ENCODE results near the gene CLDN14.

CLDN14 gene

GRCh38 chr21:36419241-36419640, 60.7 kb downstream of the CLDN14 start:
- no peak overlapping the region for H3K4me3 ChIP-seq (ENCODE audit: low read depth, low read length)
- no peak for DNase-seq (ENCODE audit: low read depth)

DNA sequence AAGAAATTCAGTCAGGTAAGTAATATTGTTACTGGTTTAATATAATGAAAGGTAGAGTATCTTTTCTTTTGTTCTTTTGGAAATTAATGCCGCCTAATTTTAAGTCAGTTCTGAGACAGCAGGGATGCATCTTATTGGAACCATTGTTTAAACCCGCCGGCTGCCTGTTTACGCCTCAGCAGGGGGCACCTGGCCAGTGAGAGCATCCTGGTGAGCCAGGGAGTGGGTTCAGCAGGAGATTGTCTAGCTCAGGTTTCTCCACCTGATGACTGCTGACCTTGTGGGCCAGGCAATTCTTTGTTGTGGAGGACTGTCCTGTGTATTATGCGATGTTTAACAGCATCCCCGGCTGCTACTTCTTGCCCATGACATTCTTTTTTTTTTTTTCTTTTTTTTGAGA, 64.5 kb downstream of the CLDN14 start:
- H3K4me3 ChIP-seq (ENCODE audit: low read depth, low read length): no peak overlapping the region
- DNase-seq (ENCODE audit: low read depth): no peak

DNA sequence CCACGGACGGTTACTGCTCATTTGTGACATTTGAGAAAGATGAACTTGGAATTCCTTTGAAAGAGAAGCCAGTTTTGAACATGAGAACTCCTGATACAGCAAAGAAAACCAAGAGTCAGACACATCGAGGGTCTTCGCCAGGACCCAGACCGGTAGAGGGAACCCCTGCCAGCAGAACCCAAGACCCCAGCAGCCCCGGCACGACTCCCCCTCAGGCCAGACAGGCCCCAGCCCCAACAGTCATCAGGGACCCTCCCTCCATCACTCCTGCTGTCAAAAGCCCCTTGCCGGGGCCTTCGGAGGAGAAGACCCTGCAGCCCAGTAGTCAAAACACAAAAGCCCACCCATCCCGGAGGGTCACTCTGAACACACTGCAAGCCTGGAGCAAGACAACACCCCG, 67.0 kb downstream of the CLDN14 start:
- DNase-seq (ENCODE audit: low read depth): no peak

DNA sequence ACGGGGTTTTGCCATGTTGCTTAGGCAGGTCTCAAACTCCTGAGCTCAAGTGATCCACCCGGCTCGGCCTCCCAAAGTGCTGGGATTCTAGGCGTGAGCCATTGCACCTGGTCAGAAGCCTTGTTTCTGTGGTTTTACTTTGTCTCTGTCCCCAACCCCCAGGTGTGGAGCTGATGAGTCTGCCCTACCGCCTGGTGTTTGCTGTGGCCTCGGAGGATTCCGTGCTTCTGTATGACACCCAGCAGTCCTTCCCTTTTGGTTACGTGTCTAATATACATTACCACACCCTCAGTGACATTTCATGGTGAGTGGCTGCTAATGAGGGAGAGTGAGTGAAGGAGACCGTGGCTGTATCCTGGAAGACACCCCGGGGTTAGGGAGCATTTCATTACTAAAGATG, 68.6 kb downstream of the CLDN14 start:
- no peak overlapping the region for H3K4me3 ChIP-seq (ENCODE audit: low read depth, low read length)
- no peak for DNase-seq (ENCODE audit: low read depth)

More for the DNA sequence above, 67.0 kb downstream of the CLDN14 start:
- no peak overlapping the region for H3K4me3 ChIP-seq (ENCODE audit: low read depth, low read length)

Measured in skeletal muscle cell (primary cell).